DMS53 treated with DMSO at 0.1 percent for 48 hours (cell line): Measurements from ENCODE around the gene VWA8.
"Not testable (repeated sequence)": the region's sequence is repeated elsewhere in the genome, so short reads cannot be mapped to it uniquely, and the experiment has no call there.

ENCODE experiments used
- DNase-seq: peaks from one replicate; lab custom pipeline; 2025; ENCODE audit not compliant: unreplicated experiment; lab: John Stamatoyannopoulos, UW

VWA8 gene

DNA sequence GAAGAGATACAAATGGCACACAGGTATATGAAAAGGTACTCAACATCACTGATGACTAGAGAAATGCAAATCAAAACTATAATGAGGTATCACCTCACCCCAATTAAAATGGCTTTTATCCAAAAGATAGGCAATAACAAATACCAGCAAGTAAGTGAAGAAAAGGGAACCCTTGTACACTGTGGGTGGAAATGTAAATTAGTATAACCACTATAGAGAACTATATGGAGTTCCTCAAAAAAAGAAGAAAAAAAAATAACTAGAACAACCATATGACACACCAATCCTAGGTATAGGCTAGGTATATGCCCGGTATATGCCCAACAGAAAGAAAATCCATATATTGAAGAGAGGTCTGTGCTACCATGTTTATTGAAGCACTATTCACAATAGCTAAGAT lies 150.9 kb downstream of the VWA8 start:
- DNase-seq = no peak

DNA sequence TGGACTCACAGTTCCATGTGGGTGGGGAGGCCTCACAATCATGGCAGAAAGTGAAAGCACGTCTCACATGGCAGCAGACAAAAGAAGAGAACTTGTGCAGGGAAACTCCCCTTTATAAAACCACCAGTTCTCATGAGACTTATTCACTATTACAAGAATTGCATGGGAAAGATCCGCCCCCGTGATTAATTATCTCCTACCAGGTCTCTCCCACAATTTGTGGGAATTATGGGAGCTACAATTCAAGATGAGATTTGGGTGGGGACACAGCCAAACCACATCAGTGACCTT lies 157.5 kb downstream of the VWA8 start:
- not testable (repeated sequence) for DNase-seq

DNA sequence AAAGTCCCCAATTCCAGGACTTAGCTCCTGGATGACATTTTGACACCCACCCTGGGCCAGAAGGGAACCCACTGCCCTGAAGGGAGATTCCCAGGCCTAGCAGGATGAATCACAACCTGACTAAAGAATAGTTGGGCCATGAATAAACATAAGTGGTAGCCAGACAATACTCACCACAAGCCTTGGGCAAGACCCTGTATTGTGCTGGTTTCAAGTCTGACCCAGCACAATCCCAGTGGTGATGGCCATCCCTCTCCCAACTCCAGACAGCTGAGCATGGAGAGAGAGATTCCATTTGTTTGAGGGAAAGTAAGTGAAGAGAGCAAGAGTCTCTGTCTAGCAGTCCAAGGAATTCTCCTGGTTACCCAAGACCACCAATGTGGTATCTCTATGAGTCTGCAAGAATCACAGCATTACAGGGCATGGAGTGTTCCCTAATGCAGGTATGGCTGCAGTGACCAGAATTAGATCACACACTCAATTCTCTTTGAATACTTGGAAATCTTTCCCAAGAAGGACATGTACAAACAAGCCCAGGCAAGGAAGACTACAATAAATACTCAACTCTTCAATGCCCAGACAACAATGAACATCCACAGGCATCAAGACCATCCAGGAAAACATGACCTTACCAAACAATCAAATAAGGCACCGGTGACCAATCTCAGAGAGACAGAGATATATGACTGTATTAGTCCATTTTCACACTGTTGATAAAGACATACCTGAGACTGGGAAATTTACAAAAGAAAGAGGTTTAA lies 158.0 kb downstream of the VWA8 start:
- DNase-seq = no peak

DNA sequence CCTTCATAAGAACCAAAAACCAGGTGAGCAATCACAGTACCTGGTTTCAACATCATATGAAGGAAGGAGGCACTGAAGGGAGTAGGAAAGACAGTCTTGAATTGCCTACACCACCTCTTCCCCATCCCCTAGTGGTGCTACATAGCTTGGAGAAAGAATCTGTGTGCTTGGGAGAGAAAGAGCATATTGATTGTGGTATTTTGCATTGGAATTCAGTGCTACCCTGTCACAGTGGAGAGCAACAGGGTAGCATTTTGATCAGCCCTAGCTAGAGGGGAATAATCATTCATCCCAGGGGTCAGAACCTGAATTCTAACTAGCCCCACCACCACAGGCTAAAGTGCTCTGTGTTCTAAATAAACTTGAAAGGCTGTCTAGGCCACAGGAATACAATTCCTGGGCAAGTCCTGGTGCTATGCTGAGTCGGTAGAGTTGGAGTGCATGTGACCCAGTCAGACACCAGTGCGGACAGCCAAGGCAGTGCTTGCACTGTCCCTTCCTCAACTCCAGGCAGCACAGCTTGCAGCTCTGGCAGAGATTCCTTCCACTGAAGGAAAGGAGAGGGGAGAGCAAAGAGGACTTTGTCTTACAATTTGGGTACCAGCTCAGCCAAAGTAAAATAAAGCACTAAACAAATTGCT lies 158.7 kb downstream of the VWA8 start:
- DNase-seq = no peak

GRCh38 chr13:41791056-41791455 lies 169.9 kb downstream of the VWA8 start:
- DNase-seq = no peak

DNA sequence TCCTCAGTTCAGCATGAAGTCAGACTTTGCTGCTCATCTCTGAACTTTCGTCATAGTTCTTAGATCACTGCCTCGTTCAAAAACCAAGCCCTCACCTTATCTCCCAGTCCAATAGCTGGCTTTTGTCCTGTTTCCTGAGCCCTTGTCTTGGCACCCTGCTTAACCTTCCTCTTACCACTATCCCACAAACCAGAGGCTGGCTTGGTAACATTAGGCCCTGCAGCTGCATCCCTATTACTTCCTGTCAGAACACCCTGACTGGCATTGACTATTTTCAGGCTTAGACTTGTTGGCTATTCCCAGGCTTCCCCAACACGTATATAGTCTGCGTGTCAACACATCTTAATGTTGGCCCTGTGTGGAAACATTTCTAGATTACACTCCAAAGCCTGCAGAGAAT lies 172.4 kb downstream of the VWA8 start:
- no peak for DNase-seq

DNA sequence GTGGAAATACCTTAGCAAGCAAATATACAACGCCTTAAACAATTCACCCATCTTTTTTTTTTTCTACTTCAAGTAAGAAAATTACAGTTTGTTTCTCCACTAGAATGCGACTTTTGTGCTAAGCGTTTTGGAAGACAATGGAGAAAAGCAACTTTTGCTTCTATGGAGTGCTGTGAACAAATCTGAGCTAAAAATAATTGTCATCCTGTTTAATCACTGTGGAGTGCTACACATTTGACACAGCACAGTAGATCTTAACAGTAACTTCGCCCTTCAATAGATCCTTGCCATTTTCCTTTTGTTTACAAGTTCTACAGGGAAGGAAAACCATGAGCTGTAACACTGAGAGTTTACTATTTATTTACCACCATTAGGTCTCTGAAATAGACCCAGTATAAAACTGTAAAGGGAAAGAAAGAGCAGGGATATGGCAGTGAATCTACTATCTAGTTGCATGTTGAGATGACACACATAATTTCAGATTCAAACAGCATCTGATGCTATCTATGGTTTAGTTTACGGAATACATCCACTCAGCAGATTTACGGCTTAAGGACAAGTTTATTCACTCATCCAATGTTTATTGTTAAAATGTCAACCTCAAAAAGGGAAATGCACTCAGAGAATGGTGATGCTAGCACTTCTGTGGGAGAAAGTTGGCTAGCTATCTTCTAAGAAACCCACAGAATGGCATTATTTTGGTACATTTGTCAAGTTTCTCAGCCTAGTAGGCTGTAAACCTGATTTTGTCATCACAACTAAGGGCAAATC lies 175.3 kb downstream of the VWA8 start:
- DNase-seq = no peak

DNA sequence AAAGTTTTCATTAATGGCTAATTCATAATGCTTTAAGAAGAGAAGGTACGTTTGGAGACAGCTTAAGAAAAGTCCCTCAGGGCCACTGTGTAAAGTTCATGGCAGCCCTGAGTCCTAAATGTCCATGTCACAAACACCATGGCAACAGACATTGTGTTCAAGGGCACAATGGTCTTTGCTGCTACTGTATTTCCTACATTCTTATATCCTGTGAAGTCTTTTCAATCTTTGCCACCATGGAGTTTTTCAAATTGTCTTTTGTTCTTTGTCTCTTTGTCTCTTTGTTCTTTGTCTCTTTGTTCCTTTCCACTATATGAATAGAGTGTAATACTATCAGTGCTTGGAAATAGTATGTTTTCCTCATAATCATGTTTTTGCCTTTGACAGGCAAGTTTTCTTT lies 178.8 kb downstream of the VWA8 start:
- no peak for DNase-seq

GRCh38 chr13:41780715-41781706 lies 179.9 kb downstream of the VWA8 start:
- DNase-seq = no peak

GRCh38 chr13:41775251-41775650 lies 185.7 kb downstream of the VWA8 start:
- no peak for DNase-seq

GRCh38 chr13:41774605-41775218 lies 186.2 kb downstream of the VWA8 start:
- DNase-seq = no peak

DNA sequence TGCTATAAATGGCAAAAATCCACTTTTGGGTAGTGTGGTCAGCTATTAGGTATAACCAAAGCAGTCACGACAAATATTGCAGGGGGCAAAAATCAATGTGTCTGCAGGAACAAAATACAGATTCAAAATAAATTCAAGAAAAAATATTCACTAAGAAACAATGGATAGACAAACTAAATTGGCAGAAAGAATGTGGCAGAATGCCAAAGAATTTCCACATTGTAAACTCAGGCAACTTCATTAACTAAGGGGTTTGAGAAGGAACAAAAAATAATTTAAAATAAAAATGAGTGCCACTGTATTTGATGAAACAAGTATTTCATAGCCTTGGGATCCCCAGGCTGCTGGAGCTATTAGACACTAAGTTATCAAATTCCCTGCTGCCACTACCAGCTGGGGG lies 193.1 kb downstream of the VWA8 start:
- no peak for DNase-seq

- no peak for DNase-seq
Observed at GRCh38 chr13:41766439-41766838, 194.5 kb downstream of the VWA8 start.

- no peak for DNase-seq
Observed at GRCh38 chr13:41765813-41766212, 195.1 kb downstream of the VWA8 start.

DNA sequence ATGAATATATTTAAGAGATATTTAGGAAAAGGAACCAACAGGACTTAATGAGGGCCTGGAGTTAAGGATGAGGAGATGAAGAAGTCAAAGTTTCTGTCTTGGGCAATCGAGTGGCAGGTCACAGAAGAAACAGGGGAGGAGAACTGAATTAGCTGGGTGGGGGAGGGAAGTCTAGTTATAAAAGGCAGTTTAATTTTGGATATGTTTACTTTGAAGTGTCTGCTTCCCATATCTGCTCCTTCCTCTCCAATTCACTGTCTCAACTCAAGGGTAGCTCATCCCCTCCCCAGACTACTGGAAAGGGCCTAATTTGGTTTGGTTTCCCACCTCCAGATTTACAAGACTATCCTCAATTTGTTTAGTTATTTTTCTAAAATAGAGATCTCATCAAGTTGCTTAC lies 195.9 kb downstream of the VWA8 start:
- no peak for DNase-seq

- no peak for DNase-seq
Observed at GRCh38 chr13:41764558-41764957, 196.4 kb downstream of the VWA8 start.

GRCh38 chr13:41763782-41764181 lies 197.1 kb downstream of the VWA8 start:
- no peak for DNase-seq

DNA sequence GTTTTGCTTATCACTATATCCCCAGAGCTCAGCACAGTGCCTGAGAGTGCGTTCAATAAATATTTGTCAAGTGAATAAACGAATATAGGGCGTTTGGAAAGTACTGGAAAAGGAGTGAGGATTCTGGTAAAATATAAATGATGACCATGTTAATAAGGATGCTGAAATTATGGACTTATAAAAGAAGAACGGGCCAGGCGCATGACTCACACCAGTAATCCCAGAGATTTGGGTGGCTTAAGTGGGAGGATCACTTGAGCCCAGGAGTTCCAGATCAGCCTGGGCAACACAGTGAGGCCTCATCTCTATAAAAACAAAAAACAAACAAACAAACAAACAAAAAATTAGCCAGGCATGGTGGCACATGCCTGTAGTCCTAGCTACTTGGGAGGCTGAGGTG lies 198.1 kb downstream of the VWA8 start:
- DNase-seq = no peak

GRCh38 chr13:41756198-41756880 lies 204.6 kb downstream of the VWA8 start:
- no peak for DNase-seq
